ENCODE measurements around the gene GNG10.
"Not testable (repeated sequence)": the region's sequence is repeated elsewhere in the genome, so short reads cannot be mapped to it uniquely, and the experiment has no call there.

Gene GNG10

DNA sequence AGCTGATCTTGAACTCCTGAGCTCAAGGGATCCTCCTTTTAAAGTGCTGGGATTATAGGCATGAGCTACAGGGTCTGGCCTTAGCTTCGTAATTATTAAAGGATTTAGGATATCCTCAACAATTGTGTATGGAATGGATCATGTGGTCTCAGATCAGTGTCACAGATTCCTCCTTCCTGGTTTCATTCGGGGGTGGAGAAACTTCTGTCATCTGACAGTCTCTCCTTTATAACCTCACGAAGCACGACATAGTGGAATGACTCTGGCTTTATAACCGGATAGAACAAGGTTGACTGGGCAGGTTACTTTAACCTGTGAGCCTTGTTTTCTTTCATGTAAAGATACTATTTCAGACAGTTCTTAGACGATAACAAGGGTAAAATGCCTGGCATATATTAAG lies 4.4 kb upstream of the GNG10 start:
- no peak for DNase-seq

DNA sequence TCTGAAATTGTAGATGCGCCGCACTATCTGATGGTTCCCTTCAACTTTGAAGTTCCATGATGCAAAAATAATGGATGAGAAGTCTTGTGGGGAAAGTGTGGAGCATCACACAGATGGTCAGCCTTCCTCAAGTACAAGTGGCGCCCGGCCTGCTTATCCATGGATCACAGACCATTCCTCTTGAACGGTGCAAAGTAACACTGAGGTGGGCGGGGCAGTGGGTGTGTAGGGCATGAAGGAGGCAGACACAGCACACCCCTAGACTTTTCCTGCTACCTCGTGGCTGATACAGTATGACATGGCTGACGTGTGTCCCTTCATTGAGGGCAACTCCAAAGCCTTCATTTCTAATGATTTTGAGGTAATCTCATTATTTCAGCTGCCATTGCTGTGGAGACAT lies 2.5 kb upstream of the GNG10 start:
- DNase-seq: no peak

DNA sequence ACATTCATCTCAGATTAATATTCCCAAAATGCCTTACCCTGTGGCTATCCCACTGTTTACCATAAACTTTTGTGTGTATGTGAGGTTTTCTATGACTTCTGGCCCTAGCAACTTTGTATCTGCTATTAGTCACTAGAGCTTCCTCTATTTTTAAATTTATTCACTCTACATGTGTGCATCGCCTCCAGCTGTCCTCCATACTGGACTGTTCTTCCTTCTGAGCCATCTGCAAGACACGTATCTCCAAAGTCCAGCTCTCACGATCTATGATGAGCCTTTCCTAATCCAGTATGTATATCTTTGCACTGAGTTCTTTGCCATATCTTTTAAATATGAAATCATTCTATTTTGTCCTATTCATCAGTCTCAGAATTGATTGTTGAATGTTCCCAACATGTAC lies 1.7 kb upstream of the GNG10 start:
- no peak for DNase-seq

DNA sequence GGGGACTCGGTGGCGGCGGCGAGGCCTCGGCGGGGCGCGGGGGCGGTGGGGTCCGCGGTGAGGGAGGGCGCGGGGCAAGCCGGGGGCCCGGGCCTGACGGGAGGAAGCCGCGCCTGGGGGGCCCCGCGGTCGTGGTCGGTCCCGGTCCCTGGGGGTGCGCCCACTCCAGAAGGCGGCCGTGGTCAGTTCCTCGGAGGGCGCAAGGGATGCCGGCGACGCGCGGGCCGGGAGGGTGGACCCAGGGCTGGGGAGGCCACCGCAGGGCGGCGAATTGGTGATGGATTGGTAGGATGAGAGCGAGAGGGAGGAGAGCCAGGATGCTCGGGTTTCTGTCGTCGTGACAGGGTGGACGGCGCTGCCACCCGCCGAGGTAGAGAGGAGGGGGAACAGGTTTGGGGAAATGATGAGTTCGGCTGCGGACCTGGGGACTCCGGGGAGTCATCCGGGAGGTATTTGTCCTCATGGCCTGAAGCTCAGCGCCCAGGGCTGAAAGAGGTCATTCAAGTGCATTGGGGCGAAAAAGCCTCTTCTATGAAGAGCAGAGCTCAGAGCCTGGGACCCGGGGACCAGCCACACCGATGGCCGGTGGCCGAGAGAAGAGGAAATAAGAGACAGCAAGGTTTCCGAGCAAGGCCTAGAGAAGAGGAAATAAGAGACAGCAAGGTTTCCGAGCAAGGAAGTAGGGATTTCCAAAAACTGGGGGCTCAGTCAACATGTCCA lies 557 bp downstream of the GNG10 start:
- peak in 1 of 2 experiments; percentile 37 for DNase-seq

DNA sequence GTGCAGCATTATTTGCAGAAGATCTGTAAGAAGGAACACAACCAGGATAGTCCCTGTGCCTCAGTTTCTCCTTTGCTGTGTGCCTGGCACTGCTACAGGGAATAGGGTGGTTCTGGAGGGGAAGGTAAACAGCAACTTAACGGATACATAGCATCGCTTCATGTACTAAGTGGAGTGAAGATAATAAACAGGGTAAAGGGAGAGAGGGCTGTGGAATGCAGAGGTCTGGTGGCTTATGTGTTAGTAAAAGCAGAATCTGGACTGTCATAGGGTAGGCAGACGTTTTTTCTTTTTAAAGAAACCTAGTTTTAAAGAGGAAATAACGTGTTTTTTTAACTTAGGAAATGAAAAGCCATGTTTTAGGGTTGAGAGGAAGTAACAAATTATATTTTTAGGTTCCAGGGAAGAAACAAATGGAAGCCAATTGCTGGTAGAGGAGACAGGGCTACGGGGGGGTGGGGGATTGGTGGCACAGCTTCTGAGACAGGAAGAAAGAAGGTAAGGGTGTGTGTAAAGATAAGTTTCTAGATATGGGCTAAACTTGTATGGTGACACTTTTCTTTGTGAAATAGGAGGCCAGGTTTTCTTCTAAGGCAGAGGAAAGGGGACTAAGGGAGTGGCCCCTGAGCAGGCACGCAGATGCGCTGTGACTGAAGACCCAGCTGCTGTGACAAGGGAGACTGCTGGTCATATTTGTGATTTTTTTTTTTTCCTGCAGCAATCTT lies 1.3 kb downstream of the GNG10 start:
- no peak for DNase-seq

DNA sequence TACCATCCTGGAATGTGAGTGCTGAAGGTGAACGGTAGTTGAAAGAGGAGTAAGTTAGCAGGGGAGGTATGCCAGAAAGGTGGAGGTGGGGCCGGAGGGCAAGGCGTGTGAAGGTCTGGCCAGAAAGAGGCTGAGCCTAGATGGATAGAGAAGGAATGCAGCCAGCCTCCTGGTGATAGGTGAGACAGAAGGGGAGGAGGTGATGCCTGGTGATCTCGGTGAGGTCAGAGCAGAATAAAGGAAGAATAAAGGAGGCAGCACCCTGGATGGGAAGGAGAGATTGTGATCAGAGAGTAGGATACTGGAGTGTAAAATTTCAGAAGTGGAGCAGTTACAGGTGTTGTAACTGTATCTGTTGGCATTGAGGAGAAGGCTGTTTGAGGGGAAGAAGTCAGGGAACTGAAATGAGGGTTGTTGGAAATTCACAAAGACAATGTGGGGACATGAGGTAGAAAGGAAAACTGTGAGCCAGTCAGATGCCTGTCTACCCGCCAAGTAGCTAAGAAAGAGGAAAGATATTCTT lies 2.0 kb downstream of the GNG10 start:
- no peak for DNase-seq

DNA sequence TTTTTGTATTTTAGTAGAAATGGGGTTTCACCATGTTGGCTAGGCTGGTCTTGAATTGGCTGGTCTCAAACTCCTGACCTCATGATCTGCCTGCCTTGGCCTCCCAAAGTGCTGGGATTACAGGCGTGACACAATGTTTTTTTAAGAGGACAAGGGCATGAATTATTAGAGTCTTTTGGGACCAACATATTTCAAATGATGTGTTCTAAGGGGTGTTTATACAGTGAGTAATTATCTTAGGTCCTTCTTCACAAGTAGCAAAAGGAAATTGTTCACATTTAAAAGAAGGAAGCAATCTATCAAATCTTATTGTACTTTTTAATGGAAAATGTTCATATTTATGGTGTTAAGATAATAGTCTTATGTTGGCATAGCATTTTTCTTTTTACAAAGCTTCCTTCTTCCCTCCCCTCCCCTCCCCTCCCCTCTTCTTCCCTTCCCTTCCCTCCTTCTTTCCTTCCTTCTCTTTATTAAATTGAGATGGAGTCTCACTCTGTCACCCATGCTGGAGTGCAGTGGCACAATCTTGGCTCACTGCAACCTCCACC lies 6.7 kb downstream of the GNG10 start:
- no peak for DNase-seq

DNA sequence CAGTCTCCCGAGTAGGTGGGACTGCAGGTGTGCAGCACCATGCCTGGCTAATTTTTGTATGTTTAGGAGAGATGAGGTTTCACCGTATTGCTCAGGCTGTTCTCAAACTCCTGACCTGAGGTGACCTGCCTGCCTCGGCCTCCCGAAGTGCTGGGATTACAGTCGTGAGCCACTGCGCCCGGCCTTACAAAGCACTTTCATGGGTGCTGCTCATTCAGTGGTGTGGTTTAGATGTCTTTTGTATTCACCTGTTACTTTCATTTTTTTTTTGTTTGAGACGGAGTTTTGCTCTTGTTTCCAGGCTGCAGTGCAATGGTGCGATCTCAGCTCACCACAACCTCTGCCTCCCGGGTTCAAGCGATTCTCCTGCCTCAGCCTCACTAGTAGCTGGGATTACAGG lies 7.2 kb downstream of the GNG10 start:
- DNase-seq: not testable (repeated sequence)

DNA sequence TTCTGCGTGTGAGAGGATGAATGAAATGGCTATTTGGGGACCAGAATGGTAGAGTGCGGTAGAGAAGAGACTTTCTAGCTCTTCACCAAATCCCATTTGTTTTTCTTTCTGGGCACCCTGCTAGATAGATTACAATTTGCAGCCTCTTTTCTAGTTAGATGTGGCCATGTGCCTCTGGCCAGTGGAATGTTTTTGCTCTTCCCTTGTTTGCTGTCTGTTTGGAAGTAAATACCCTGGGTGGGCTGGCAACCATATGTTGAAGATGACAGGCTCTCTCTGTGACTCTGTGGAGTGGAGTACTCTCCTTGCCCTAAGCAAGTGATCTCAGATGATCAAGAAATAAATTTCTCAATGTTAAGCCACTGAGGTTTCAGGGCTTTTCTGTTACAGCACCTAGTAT lies 12.9 kb downstream of the GNG10 start:
- no peak for DNase-seq

DNA sequence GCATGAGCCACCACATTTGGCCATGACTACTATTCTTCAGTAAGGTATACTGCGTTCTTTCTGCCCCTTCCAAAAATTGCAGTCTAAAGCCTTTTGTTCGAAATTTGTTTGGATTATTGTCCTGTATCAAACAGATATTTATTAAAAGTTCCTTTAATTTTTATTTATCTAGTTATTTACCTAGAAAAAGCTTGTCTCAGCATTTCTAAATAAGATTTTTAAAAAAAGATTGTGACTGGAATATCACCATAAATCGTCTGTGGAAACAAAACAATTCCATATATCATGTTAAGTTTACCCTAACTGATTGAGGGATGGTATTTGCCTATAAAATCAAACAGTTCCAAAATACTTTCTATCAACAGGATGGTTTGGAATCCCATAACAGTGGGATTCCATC lies 14.7 kb downstream of the GNG10 start:
- no peak for DNase-seq

DNA sequence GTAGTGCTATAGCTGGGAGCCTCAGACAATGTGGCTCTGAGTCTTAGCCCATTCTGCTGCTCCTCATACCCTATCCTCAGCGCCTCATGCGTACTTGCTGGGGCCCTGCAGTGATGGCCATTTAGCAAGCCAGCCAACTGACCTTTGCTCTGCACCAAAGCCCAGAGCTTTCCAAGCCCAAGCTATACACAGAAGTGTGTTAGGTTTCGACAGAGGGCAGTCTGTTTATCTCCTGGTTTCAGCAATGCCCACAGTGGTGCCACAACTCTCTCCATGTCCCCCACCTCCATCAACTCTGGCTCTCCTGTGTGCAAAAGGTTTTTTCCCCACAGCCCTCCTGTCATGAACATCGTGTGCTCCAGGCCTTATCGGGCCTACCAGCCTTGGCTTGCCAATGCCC lies 16.9 kb downstream of the GNG10 start:
- DNase-seq: no peak

DNA sequence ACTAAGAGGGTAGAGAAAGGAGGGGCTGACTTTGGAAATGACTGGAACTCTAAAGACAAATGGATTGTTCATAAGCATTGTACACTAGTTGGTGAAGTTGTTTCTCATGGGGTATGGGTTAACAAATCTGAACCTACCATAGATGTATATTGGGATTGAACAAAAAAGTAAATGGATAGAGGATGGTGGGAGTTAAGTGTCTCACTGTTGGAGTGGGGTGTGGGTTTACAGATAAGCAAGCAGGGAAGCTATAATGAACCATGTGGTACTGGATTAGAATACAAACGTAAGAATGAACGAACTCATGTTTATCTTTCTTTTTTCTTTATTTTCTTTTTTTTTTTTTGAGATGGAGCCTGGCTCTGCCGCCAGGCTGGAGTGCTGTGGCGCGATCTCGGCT lies 17.8 kb downstream of the GNG10 start:
- DNase-seq: no peak

DNA sequence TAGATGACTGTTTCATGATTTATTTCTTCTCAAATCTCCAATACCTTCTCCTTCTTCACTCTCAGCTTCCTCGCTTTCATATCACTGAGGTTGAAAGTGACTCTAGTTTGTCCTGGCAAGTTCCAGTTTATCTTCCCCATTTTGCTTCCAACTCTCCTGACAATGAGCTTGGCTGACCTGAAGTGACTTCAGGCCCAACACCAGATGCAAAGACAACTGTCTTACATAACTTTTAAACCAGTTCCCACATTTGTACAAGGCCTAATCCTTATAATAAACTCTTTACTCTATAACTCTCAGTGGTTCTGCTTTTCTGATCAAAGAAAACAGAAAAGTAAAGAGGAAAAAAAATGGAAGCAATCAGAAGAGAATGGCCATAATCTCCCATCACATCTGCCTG lies 22.0 kb downstream of the GNG10 start:
- no peak for DNase-seq

DNA sequence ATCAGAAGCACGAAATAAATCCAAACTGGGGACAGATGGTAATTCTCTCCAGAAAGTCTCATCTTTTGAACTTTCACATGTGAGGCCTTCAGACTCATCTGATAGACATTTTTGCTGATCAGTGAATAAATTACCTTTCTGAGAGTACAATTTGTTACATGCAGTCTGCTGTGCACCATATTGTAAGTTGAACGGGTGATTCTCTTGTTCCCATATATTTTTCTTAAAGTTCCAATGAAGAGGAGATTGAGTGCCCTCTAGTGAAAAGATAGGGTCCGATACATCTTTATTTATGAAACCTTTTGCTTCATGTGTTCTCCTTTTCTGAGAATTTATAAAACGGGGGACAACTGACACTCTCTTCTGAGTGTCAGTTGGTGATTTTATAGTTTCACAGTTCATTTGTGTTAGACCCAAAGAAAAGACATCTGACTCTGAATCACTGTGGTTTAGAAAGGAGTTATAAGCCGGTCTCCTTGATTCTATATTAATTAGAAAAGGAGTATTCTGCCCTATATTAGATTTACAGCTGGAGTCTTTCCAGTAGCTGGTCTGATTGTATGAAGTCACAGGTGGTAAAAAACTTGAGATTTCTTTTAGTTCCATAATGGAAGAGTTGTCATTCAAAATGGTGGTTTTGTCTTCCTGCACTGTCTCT lies 30.4 kb downstream of the GNG10 start:
- DNase-seq: peak in 1 of 2 experiments; percentile 77

DNA sequence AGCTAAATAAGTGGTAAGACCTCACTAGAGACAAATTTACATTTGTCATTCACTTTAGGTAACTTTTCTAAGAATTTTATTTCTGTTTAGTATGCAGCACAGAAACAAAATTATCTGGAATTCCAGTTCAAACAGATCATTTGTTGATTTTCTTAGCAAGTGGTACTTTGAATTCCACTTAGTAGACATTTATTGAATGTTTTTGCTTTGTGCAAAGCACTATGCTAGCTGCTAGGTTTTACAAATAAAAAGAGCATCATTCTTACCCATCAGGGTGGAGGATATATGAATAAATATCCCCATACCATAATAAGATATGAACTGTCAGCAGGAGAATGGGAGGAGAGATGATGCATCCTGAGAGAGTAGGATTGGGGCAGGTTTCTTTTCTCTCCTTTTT lies 35.4 kb downstream of the GNG10 start:
- DNase-seq: no peak

DNA sequence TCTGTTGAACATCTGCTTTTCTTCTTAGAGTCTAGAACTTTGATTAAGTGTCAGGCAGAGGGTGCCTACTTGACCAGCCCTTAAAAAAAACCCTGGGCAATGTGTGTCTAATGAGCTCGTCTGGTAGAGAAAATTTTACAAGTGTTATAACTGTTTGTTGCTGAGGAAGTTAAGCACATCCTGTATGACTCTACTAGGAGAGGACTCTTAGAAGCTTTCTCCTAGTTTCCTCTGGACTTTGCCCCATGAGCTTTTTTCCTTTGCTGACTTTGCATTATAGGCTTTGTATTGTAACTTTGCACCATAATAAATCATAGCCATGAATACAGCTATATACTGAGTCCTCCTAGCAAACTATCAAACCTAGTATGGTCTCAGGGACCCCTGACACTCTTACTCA lies 39.4 kb downstream of the GNG10 start:
- no peak for DNase-seq

DNA sequence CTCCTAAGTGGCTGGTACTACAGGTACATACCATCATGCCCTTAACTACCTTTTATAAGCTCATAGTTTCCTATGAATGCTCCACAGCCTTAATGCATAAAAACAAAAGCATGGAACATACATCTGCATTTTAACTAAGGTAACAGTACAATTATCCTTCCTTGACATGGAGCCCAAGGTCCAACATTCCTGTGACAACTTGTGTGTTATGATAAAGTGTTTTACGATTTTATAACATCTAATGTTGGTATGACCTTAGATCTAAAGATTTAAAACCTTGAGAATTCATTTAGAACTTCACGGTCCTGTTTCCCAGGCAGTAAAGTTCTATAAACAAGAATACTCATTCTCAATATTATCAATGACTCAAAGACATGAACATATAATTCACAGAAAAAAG lies 43.1 kb downstream of the GNG10 start:
- DNase-seq: no peak

DNA sequence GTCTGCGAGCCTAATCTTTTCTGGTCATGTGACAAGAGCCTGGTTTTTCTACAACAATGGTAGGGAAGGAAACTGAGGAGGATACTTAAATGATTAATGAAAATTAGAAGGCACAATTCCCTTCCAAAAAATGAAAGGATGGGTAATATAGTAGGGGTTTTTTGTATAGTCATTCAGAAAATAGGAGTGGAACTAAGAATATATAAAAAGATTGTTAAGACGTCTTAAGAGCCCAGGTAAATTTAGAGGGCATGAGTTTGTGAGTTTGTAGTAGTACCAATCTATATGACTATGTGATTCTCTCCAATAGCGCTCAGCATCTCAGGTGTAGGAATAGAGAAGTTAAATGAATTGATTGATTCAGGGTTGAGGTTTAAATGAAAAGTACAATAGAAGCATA lies 50.1 kb downstream of the GNG10 start:
- no peak for DNase-seq

DNA sequence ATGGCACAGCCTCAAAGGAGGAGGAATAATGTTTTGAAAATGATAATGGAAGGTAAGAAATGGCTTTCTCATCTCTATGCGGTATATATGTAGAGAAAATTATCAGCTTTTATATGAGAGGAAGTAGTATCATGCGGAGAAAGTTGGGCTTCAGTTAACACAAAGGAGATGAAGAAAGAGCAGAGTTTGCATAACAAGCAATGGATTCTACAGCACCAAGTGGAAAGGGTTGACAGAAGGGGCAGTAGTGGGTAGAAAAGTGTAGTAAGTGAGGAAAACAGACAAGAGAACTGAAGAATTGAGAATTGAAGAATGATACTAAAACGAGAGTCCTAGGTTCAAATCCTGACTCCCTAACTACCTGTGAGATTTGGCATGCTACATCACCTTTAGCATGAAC lies 51.0 kb downstream of the GNG10 start:
- no peak for DNase-seq

DNA sequence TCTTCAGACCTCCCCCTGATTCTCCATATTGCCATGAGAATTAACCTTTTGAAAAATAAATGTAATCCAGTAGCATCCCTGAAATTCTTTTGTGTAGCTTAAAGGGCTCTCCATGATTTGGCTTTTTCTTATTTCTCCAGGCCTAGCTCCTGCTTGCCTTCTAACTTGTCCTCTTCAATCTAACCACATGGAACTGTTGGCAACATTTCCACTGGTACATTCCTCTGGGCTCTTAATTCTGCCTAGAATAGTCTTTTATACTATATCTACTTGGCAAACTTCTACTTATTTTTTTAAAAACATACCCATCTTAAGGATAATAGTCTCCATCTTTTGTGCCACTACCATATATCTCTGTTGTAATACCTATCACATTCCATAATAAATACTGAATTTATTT lies 54.1 kb downstream of the GNG10 start:
- no peak for DNase-seq

DNA sequence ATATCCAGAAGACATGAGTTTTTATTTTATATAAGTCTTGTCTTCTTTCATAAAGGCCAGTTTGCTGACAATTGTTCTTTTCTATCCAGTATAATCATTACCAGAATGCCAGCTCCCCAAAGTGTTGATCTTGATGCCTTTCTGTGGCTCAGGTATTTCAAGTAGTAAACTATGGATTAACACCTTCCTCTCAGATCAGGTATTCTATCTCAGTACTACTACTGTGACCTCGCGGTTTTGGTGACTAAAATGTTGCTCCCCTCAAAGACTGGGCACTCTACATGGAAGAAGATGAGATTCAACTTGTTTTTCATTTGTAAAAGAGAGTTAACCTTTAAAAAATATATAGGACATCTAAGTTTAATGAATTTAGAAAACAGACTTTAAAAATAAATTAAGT lies 58.1 kb downstream of the GNG10 start:
- DNase-seq: no peak
